ENCODE data around the gene PGF. TPM values are rescaled to one million over a fixed set of nuclear protein-coding genes. Genes with fewer than 3 reads are reported as not detected.
A peak's percentile ranks its signal among the peaks of the same experiment; 100 is the strongest.

Gene PGF
- total and polyA plus RNA-seq, 2 of the 13 experiments (the other 11 are each of a cell fraction or from before 2014, with no cell fraction given) = 10.7 to 27.5 TPM

DNA sequence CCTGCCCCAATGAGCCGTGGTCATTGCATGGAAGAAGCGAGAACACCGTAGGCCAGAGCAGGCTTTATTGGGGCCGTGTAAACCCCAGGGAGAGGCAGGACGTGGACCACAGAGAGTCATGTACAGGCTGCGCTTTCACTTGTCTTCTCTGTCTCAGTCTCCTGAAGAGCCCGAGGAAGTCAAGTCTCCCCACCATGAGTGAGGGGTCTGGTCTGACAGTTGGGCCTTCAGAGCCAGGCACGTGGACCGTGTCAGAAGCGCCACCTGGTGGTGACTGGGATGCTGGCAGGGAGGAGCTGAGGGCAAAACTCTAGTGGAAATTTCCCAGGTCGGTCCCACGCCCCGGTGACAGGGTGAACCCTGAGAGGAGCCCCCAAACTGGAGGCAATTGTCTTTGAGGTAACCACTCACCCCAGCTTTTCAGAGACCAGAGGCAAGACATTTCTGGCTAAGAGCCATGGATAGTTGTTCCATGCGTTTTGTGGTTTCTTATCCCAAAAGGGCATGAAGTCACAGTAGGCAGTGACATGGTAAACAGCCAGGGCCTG, 49.7 kb downstream of the PGF start (continued):
- TF ChIP-seq HMGXB4 (CRISPR knock-in tag; IDR thresholded peaks at IDR 0.05; ENCODE audit: borderline replicate concordance in 1 of 2, low read depth in 1 of 2) = peak; percentile 26 to 57; a peak in 1 of 4 replicates
- TF ChIP-seq FOXA1 (IDR thresholded peaks at IDR 0.05) = no peak
- TF ChIP-seq FOXA1 (CRISPR knock-in tag; IDR thresholded peaks at IDR 0.05) = no peak
- peak; percentile 77 for TF ChIP-seq AGO2 (optimal IDR thresholded peaks at IDR 0.05; ENCODE audit: low read depth, low read length)
- TF ChIP-seq FOSL2 (CRISPR knock-in tag; IDR thresholded peaks at IDR 0.05) = peak; percentile 26; the same call in 1 of the 2 replicates
- TF ChIP-seq MTA1 (CRISPR knock-in tag; IDR thresholded peaks at IDR 0.05; ENCODE audit: borderline replicate concordance) = no peak; the same call in 1 of the 2 replicates
- no peak for TF ChIP-seq ATF6 (CRISPR knock-in tag; conservative IDR thresholded peaks at IDR 0.05)
- no peak for TF ChIP-seq GPN1 (CRISPR knock-in tag; IDR thresholded peaks at IDR 0.05; ENCODE audit: borderline replicate concordance)
- no peak for TF ChIP-seq ZNF101 (CRISPR knock-in tag; IDR thresholded peaks at IDR 0.05; ENCODE audit: borderline replicate concordance, low read depth)
- TF ChIP-seq, protein P1, sequence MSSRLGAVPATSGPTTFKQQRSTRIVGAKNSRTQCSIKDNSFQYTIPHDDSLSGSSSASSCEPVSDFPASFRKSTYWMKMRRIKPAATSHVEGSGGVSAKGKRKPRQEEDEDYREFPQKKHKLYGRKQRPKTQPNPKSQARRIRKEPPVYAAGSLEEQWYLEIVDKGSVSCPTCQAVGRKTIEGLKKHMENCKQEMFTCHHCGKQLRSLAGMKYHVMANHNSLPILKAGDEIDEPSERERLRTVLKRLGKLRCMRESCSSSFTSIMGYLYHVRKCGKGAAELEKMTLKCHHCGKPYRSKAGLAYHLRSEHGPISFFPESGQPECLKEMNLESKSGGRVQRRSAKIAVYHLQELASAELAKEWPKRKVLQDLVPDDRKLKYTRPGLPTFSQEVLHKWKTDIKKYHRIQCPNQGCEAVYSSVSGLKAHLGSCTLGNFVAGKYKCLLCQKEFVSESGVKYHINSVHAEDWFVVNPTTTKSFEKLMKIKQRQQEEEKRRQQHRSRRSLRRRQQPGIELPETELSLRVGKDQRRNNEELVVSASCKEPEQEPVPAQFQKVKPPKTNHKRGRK (CRISPR knock-in tag; IDR thresholded peaks at IDR 0.05) = no peak
- TF ChIP-seq PHF20 (CRISPR knock-in tag; IDR thresholded peaks at IDR 0.05) = no peak
- TF ChIP-seq MIER2 (CRISPR knock-in tag; IDR thresholded peaks at IDR 0.05) = no peak
- TF ChIP-seq ZNF12 (CRISPR knock-in tag; IDR thresholded peaks at IDR 0.05) = no peak
- 0 out of 2 replicates have a peak, but pooled peaks have one; percentile 27 for TF ChIP-seq TBX2 (CRISPR knock-in tag; IDR thresholded peaks at IDR 0.05; ENCODE audit: borderline replicate concordance)
- peak; percentile 80; the same call in 1 of the 2 replicates for TF ChIP-seq MYC (CRISPR knock-in tag; IDR thresholded peaks at IDR 0.05; ENCODE audit: borderline replicate concordance)
- TF ChIP-seq ZNF552 (CRISPR knock-in tag; IDR thresholded peaks at IDR 0.05; ENCODE audit: borderline replicate concordance) = no peak
- TF ChIP-seq XRCC5 (optimal IDR thresholded peaks at IDR 0.05; ENCODE audit: low read length) = peak; percentile 61
- TF ChIP-seq, protein P2, sequence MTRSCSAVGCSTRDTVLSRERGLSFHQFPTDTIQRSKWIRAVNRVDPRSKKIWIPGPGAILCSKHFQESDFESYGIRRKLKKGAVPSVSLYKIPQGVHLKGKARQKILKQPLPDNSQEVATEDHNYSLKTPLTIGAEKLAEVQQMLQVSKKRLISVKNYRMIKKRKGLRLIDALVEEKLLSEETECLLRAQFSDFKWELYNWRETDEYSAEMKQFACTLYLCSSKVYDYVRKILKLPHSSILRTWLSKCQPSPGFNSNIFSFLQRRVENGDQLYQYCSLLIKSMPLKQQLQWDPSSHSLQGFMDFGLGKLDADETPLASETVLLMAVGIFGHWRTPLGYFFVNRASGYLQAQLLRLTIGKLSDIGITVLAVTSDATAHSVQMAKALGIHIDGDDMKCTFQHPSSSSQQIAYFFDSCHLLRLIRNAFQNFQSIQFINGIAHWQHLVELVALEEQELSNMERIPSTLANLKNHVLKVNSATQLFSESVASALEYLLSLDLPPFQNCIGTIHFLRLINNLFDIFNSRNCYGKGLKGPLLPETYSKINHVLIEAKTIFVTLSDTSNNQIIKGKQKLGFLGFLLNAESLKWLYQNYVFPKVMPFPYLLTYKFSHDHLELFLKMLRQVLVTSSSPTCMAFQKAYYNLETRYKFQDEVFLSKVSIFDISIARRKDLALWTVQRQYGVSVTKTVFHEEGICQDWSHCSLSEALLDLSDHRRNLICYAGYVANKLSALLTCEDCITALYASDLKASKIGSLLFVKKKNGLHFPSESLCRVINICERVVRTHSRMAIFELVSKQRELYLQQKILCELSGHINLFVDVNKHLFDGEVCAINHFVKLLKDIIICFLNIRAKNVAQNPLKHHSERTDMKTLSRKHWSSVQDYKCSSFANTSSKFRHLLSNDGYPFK (CRISPR knock-in tag; IDR thresholded peaks at IDR 0.05; ENCODE audit: borderline replicate concordance) = 0 out of 2 replicates have a peak, but pooled peaks have one; percentile 22
- no peak for TF ChIP-seq NFE2 (CRISPR knock-in tag; IDR thresholded peaks at IDR 0.05)
- no peak for TF ChIP-seq TMF1 (CRISPR knock-in tag; IDR thresholded peaks at IDR 0.05; ENCODE audit: low read depth)
- no peak for TF ChIP-seq NFE2L1 (CRISPR knock-in tag; IDR thresholded peaks at IDR 0.05; ENCODE audit: borderline replicate concordance)
- no peak for TF ChIP-seq ZBTB21 (CRISPR knock-in tag; IDR thresholded peaks at IDR 0.05)
- TF ChIP-seq CCAR2 (optimal IDR thresholded peaks at IDR 0.05; ENCODE audit: low read depth, low read length) = no peak
